ENCODE data around the gene DPRX.
"Not testable (repeated sequence)": the region's sequence is repeated elsewhere in the genome, so short reads cannot be mapped to it uniquely, and the experiment has no call there.

The DPRX gene

GRCh38 chr19:53646144-53646543 lies 14.3 kb downstream of the DPRX start:
- no peak for DNase-seq (ENCODE audit: low spot score)

- DNase-seq (ENCODE audit: low spot score): no peak
Measured at GRCh38 chr19:53647350-53647749, 15.6 kb downstream of the DPRX start.

- DNase-seq (ENCODE audit: low spot score): no peak
Measured at GRCh38 chr19:53647792-53648191, 16.0 kb downstream of the DPRX start.

- DNase-seq (ENCODE audit: low spot score): no peak
Measured at GRCh38 chr19:53649746-53650593, 18.2 kb downstream of the DPRX start.

GRCh38 chr19:53652476-53652875 lies 20.7 kb downstream of the DPRX start:
- no peak for DNase-seq (ENCODE audit: low spot score)

GRCh38 chr19:53655042-53655665 lies 23.4 kb downstream of the DPRX start:
- DNase-seq (ENCODE audit: low spot score): no peak

GRCh38 chr19:53657330-53657729 lies 25.5 kb downstream of the DPRX start:
- DNase-seq (ENCODE audit: low spot score): no peak

GRCh38 chr19:53657778-53658177 lies 26.0 kb downstream of the DPRX start:
- no peak for DNase-seq (ENCODE audit: low spot score)

GRCh38 chr19:53659292-53659691 lies 27.5 kb downstream of the DPRX start:
- DNase-seq (ENCODE audit: low spot score): no peak

GRCh38 chr19:53660584-53660983 lies 28.8 kb downstream of the DPRX start:
- no peak for DNase-seq (ENCODE audit: low spot score)

- DNase-seq (ENCODE audit: low spot score): no peak
Measured at GRCh38 chr19:53662209-53662608, 30.4 kb downstream of the DPRX start.

- DNase-seq (ENCODE audit: low spot score): no peak
Measured at GRCh38 chr19:53664152-53664551, 32.4 kb downstream of the DPRX start.

GRCh38 chr19:53664760-53665159 lies 33.0 kb downstream of the DPRX start:
- no peak for DNase-seq (ENCODE audit: low spot score)

- DNase-seq (ENCODE audit: low spot score): not testable (repeated sequence)
Measured at GRCh38 chr19:53666331-53666730, 34.5 kb downstream of the DPRX start.

- DNase-seq (ENCODE audit: low spot score): not testable (repeated sequence)
Measured at GRCh38 chr19:53668804-53669203, 37.0 kb downstream of the DPRX start.

- no peak for DNase-seq (ENCODE audit: low spot score)
Measured at GRCh38 chr19:53670345-53670744, 38.5 kb downstream of the DPRX start.

- DNase-seq (ENCODE audit: low spot score): no peak
Measured at GRCh38 chr19:53671663-53672062, 39.9 kb downstream of the DPRX start.

All from AG08395 (cell line).